ENCODE measurements around the gene TBC1D1. TPM values are rescaled to one million over a fixed set of nuclear protein-coding genes. Genes with fewer than 3 reads are reported as not detected.

The TBC1D1 gene
- total RNA-seq, 1 experiment from 2014 or later, result 28.5 TPM

GRCh38 chr4:38004062-38004461 is 113.2 kb downstream of the TBC1D1 start:
- H3K9me3 Mint-ChIP-seq (ENCODE audit: unreplicated experiment), result no peaks in the 10 kb centered on the region
- no peaks in the 10 kb centered on the region for H3K36me3 Mint-ChIP-seq (ENCODE audit: insufficient read depth, unreplicated experiment)
- no peak overlapping the region for H3K27ac Mint-ChIP-seq (ENCODE audit: unreplicated experiment)
- H3K4me3 Mint-ChIP-seq (ENCODE audit: unreplicated experiment), result no peak overlapping the region
- H3K4me1 ChIP-seq, result no peaks in the 10 kb centered on the region; the same call in 1 of the 2 replicates
- ChIA-PET POLR2A (interaction anchor here (0.6 kb wide), 1 partner anchor 42 kb away, joined by 3 read pairs; no protein-coding TSS in a partner anchor), CTCF (no interaction called here)
- H3K4me3 ChIP-seq (ENCODE audit: low read depth, low read length), result no peak overlapping the region
- no peaks in the 10 kb centered on the region for H3K27me3 Mint-ChIP-seq (ENCODE audit: insufficient read depth, unreplicated experiment)
- TF ChIP-seq CTCF (IDR thresholded peaks at IDR 0.05; ENCODE audit: insufficient read depth in 1 of 2, low read depth in 1 of 2, low read length in 1 of 2, severe bottlenecking in 1 of 2, unreplicated experiment in 1 of 2), result no peak
- no peak for DNase-seq
- H3K9me3 ChIP-seq, result no peaks in the 10 kb centered on the region
- no peaks in the 10 kb centered on the region for H3K4me1 Mint-ChIP-seq (ENCODE audit: low read depth, unreplicated experiment)
- no TSS peak for BruUV-seq (replicated peaks)
- no peaks in the 10 kb centered on the region for H3K27me3 ChIP-seq (replicated peaks; ENCODE audit: control insufficient read depth, insufficient read depth, low read length)
- intact Hi-C loops (cut with micrococcal nuclease; ENCODE audit: unreplicated experiment), result no loop called here
- H3K36me3 ChIP-seq (ENCODE audit: control insufficient read depth, insufficient read depth, low read length), result no peaks in the 10 kb centered on the region

GRCh38 chr4:38004887-38005286 is 114.0 kb downstream of the TBC1D1 start:
- H3K27me3 Mint-ChIP-seq (ENCODE audit: insufficient read depth, unreplicated experiment), result no peaks in the 10 kb centered on the region
- Histone ChIP-seq H3K4me1 (no peaks in the 10 kb centered on the region; the same call in 1 of the 2 replicates), H3K4me3 (ENCODE audit: low read depth, low read length) (no peak overlapping the region), H3K36me3 (ENCODE audit: control insufficient read depth, insufficient read depth, low read length) (no peaks in the 10 kb centered on the region), H3K27me3 (replicated peaks; ENCODE audit: control insufficient read depth, insufficient read depth, low read length) (no peaks in the 10 kb centered on the region), H3K9me3 (no peaks in the 10 kb centered on the region)
- no peaks in the 10 kb centered on the region for H3K9me3 Mint-ChIP-seq (ENCODE audit: unreplicated experiment)
- intact Hi-C loops (cut with micrococcal nuclease; ENCODE audit: unreplicated experiment), result no loop called here
- no peak overlapping the region for H3K4me3 Mint-ChIP-seq (ENCODE audit: unreplicated experiment)
- no peak overlapping the region for H3K27ac Mint-ChIP-seq (ENCODE audit: unreplicated experiment)
- no peaks in the 10 kb centered on the region for H3K36me3 Mint-ChIP-seq (ENCODE audit: insufficient read depth, unreplicated experiment)
- no peak for TF ChIP-seq CTCF (IDR thresholded peaks at IDR 0.05; ENCODE audit: insufficient read depth in 1 of 2, low read depth in 1 of 2, low read length in 1 of 2, severe bottlenecking in 1 of 2, unreplicated experiment in 1 of 2)
- no peaks in the 10 kb centered on the region for H3K4me1 Mint-ChIP-seq (ENCODE audit: low read depth, unreplicated experiment)
- POLR2A ChIA-PET, result no interaction called here
- CTCF ChIA-PET, result no interaction called here
- no TSS peak for BruUV-seq (replicated peaks)
- DNase-seq, result no peak

- Mint-ChIP-seq H3K27ac (ENCODE audit: unreplicated experiment) (no peak overlapping the region), H3K36me3 (ENCODE audit: insufficient read depth, unreplicated experiment) (no peaks in the 10 kb centered on the region), H3K4me3 (ENCODE audit: unreplicated experiment) (no peak overlapping the region), H3K27me3 (ENCODE audit: insufficient read depth, unreplicated experiment) (no peaks in the 10 kb centered on the region), H3K4me1 (ENCODE audit: low read depth, unreplicated experiment) (peaks cover 7% of the 10 kb centered on the region), H3K9me3 (ENCODE audit: unreplicated experiment) (no peaks in the 10 kb centered on the region)
- intact Hi-C loops (cut with micrococcal nuclease; ENCODE audit: unreplicated experiment), result no loop called here
- Histone ChIP-seq H3K4me1 (no peaks in the 10 kb centered on the region; the same call in 1 of the 2 replicates), H3K9me3 (no peaks in the 10 kb centered on the region), H3K27me3 (replicated peaks; ENCODE audit: control insufficient read depth, insufficient read depth, low read length) (no peaks in the 10 kb centered on the region), H3K4me3 (ENCODE audit: low read depth, low read length) (no peak overlapping the region), H3K36me3 (ENCODE audit: control insufficient read depth, insufficient read depth, low read length) (no peaks in the 10 kb centered on the region)
- CTCF ChIA-PET, result no interaction called here
- DNase-seq, result no peak
- no peak for TF ChIP-seq CTCF (IDR thresholded peaks at IDR 0.05; ENCODE audit: insufficient read depth in 1 of 2, low read depth in 1 of 2, low read length in 1 of 2, severe bottlenecking in 1 of 2, unreplicated experiment in 1 of 2)
- POLR2A ChIA-PET, result no interaction called here
- BruUV-seq (replicated peaks), result no TSS peak
Observed at GRCh38 chr4:38005637-38006036, 114.8 kb downstream of the TBC1D1 start.

All from Caco-2 (cell line).